IMR-90 (cell line): ENCODE results near the gene ZNF74.

ENCODE experiments used
- CHD1 ChIP-seq: IDR thresholded peaks from 2 replicates; pipeline ENCODE4 v1.6.1; 2012; ENCODE audit warnings: low read depth, low read length, improper control_type of control experiment
- CTCF ChIP-seq: conservative IDR thresholded peaks from 2 replicates; pipeline ENCODE4 v1.5.1; 2012; ENCODE audit warnings: mild to moderate bottlenecking, low read depth, low read length, improper control_type of control experiment
- POLR2A ChIP-seq: IDR thresholded peaks from 2 replicates; pipeline ENCODE4 v1.6.1; 2012; ENCODE audit warnings: mild to moderate bottlenecking, low read depth, low read length
- RAD21 ChIP-seq: IDR thresholded peaks from 2 replicates; pipeline ENCODE4 v1.6.1; 2012; ENCODE audit warnings: low read length, improper control_type of control experiment
- RCOR1 ChIP-seq: IDR thresholded peaks from 2 replicates; pipeline ENCODE4 v1.6.1; 2012; ENCODE audit warnings: mild to moderate bottlenecking, low read length, improper control_type of control experiment; ENCODE audit not compliant: insufficient replicate concordance
- TF ChIP-seq, protein P1 (sequence below): fragments of 150-350 bp; IDR thresholded peaks from 2 replicates; pipeline ENCODE4 v1.6.1; 2017; ENCODE audit warnings: mild to moderate bottlenecking, antibody characterized with exemption, low read length, low read depth

DNA sequence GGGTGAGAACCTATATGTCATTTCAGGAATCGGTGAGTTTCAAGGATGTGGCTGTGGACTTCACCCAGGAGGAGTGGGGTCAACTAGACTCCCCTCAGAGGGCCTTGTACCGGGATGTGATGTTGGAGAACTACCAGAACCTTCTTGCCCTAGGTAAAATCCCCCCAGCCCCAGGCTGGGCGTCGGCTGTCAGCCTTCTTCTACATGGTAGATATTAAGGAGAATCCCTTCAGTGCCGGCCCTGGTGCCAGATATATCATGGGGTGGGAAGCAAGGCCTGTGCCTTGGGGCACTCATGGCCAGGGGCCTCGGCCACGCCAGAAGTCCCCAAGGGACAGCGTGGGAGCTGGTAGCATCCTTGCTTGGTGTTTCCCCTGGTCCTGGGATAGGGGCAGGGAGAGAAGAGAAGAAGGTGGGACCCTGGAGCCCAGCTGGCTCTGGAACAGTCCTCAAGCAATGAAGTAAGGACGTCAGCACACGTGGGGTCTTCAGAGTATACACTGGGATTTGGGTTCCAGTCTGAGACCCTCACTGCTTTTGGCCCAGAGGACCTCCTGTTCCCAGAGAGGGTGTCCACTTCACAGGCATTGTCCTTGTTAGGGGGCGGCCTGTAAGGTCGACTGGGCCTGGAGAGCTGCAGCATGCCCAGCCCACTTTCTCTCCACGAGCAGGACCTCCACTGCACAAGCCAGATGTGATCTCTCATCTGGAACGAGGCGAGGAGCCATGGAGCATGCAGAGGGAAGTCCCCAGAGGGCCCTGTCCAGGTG lies 6.8 kb downstream of the ZNF74 start:
- TF ChIP-seq, protein P1, sequence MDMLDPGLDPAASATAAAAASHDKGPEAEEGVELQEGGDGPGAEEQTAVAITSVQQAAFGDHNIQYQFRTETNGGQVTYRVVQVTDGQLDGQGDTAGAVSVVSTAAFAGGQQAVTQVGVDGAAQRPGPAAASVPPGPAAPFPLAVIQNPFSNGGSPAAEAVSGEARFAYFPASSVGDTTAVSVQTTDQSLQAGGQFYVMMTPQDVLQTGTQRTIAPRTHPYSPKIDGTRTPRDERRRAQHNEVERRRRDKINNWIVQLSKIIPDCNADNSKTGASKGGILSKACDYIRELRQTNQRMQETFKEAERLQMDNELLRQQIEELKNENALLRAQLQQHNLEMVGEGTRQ, result no peak
- no peak for TF ChIP-seq POLR2A
- TF ChIP-seq CTCF, result no peak
- no peak for TF ChIP-seq RAD21
- TF ChIP-seq CHD1, result no peak
- no peak for TF ChIP-seq RCOR1
